ENCODE measurements around the gene KRT84. TPM values are rescaled to one million over a fixed set of nuclear protein-coding genes. Genes with fewer than 3 reads are reported as not detected.
A peak's percentile ranks its signal among the peaks of the same experiment; 100 is the strongest.

KRT84 gene
- total RNA-seq, 2 donors from 2014 or later = not detected

GRCh38 chr12:52351196-52352059, 34.0 kb downstream of the KRT84 start:
- H3K4me1 ChIP-seq (replicated peaks) = peaks cover 4% of the 10 kb centered on the region
- WGBS = 26% methylated on average over 9 of the region's 9 CpGs
- H3K27me3 ChIP-seq (replicated peaks; ENCODE audit: insufficient read depth) = no peaks in the 10 kb centered on the region
- no peaks in the 10 kb centered on the region for H3K36me3 ChIP-seq
- no peaks in the 10 kb centered on the region for H3K9me3 ChIP-seq
- DNase-seq (ENCODE audit: low spot score) = peak; percentile 57
- intact Hi-C loops (cut with DNase I) = no loop called here
- H3K27ac ChIP-seq = peak overlapping the region in 1 of 2 donors; percentile 24
- TF ChIP-seq POLR2AphosphoS5 (IDR thresholded peaks at IDR 0.05) (peak; percentile 28), CTCF (IDR thresholded peaks at IDR 0.05) (no peak)
- H3K4me3 ChIP-seq = no peak overlapping the region

- H3K4me3 ChIP-seq = no peak overlapping the region
- peaks cover 4% of the 10 kb centered on the region for H3K4me1 ChIP-seq (replicated peaks)
- no peak overlapping the region for H3K27ac ChIP-seq
- no peaks in the 10 kb centered on the region for H3K27me3 ChIP-seq (replicated peaks; ENCODE audit: insufficient read depth)
- DNase-seq (ENCODE audit: low spot score) = no peak
- WGBS = 93% methylated on average over 5 of the region's 5 CpGs
- no peaks in the 10 kb centered on the region for H3K9me3 ChIP-seq
- no peak for TF ChIP-seq CTCF (IDR thresholded peaks at IDR 0.05)
- TF ChIP-seq POLR2AphosphoS5 (IDR thresholded peaks at IDR 0.05) = no peak
- TF ChIP-seq POLR2A (IDR thresholded peaks at IDR 0.05) = no peak
- intact Hi-C loops (cut with DNase I) = no loop called here
- H3K36me3 ChIP-seq = no peaks in the 10 kb centered on the region
Observed at GRCh38 chr12:52350786-52351185, 34.7 kb downstream of the KRT84 start.

- Histone ChIP-seq H3K4me3 (no peak overlapping the region), H3K36me3 (no peaks in the 10 kb centered on the region), H3K9me3 (no peaks in the 10 kb centered on the region), H3K27ac (no peak overlapping the region), H3K27me3 (replicated peaks; ENCODE audit: insufficient read depth) (no peaks in the 10 kb centered on the region), H3K4me1 (replicated peaks) (peaks cover 4% of the 10 kb centered on the region)
- intact Hi-C loops (cut with DNase I) = no loop called here
- no peak for DNase-seq (ENCODE audit: low spot score)
- 97% methylated on average over 8 of the region's 8 CpGs for WGBS
- no peak for TF ChIP-seq CTCF (IDR thresholded peaks at IDR 0.05)
- TF ChIP-seq POLR2A (IDR thresholded peaks at IDR 0.05) = no peak
- TF ChIP-seq POLR2AphosphoS5 (IDR thresholded peaks at IDR 0.05) = no peak
Observed at GRCh38 chr12:52350021-52350620, 35.3 kb downstream of the KRT84 start.

GRCh38 chr12:52349196-52349595, 36.3 kb downstream of the KRT84 start:
- H3K4me3 ChIP-seq = no peak overlapping the region
- H3K4me1 ChIP-seq (replicated peaks) = peaks cover 6% of the 10 kb centered on the region

More at GRCh38 chr12:52349196-52349595, 36.3 kb downstream of the KRT84 start:
- WGBS = 78% methylated on average over 6 of the region's 6 CpGs
- no peak for DNase-seq (ENCODE audit: low spot score)
- Histone ChIP-seq H3K27me3 (replicated peaks; ENCODE audit: insufficient read depth) (no peaks in the 10 kb centered on the region), H3K36me3 (no peaks in the 10 kb centered on the region), H3K27ac (no peak overlapping the region), H3K9me3 (no peaks in the 10 kb centered on the region)
- TF ChIP-seq CTCF (IDR thresholded peaks at IDR 0.05) = no peak
- no peak for TF ChIP-seq POLR2AphosphoS5 (IDR thresholded peaks at IDR 0.05)
- TF ChIP-seq POLR2A (IDR thresholded peaks at IDR 0.05) = no peak
- intact Hi-C loops (cut with DNase I) = no loop called here
